PC-9 (cell line): ENCODE measurements around the gene PKHD1.

ENCODE experiments used
- EZH2 ChIP-seq: fragments of 200-600 bp; sonication (generic); IDR thresholded peaks from 2 replicates; pipeline ENCODE4 v1.8.0; 2017; ENCODE audit warnings: antibody characterized with exemption, low read depth
- TF ChIP-seq, protein P1 (sequence below): fragments of 200-600 bp; sonication (generic); conservative IDR thresholded peaks from 2 replicates; pipeline ENCODE4 v1.6.1; 2017; ENCODE audit warnings: mixed run types, antibody characterized with exemption, mild to moderate bottlenecking, moderate library complexity

DNA sequence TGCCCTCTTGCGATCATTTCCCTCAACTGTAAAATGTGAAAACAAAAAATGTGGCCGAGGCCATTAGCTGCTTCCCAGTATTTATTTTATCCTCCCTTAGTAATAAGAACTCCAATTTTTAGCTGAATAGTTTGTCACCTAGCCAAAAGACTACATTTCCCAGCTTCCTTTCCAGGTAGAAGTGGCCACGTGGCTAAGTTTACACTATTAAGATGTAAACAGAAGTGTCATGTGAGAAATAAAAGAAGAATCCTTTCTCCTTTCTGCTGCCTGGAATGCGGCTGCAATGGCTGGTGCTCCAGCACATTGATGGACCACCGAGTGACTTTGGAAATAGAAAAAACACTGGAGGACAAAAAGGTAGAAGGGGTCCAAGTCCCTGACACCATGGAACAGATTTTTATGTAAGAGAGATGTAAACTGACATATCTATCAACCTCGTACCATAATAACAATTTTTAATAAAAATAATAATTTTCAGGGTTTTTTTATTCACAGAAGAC lies 268.8 kb downstream of the PKHD1 start:
- TF ChIP-seq, protein P1, sequence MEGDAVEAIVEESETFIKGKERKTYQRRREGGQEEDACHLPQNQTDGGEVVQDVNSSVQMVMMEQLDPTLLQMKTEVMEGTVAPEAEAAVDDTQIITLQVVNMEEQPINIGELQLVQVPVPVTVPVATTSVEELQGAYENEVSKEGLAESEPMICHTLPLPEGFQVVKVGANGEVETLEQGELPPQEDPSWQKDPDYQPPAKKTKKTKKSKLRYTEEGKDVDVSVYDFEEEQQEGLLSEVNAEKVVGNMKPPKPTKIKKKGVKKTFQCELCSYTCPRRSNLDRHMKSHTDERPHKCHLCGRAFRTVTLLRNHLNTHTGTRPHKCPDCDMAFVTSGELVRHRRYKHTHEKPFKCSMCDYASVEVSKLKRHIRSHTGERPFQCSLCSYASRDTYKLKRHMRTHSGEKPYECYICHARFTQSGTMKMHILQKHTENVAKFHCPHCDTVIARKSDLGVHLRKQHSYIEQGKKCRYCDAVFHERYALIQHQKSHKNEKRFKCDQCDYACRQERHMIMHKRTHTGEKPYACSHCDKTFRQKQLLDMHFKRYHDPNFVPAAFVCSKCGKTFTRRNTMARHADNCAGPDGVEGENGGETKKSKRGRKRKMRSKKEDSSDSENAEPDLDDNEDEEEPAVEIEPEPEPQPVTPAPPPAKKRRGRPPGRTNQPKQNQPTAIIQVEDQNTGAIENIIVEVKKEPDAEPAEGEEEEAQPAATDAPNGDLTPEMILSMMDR: no peak
- no peak for TF ChIP-seq EZH2
